Heart left ventricle (tissue), 16 donors: ENCODE results near the gene SLITRK6. TPM values are rescaled to one million over a fixed set of nuclear protein-coding genes. Genes with fewer than 3 reads are reported as not detected.
"Not testable (repeated sequence)": the region's sequence is repeated elsewhere in the genome, so short reads cannot be mapped to it uniquely, and the experiment has no call there.

ENCODE experiments used
- ATAC-seq, 4 donors: fragments of 200-7000 bp; cut with Tn5 transposase; one replicate each; pipeline ENCODE4 v1.9.1; 2020 to 2022; ENCODE audit warnings: moderate library complexity in 4 of 4, mild to moderate bottlenecking in 3 of 4, moderate number of reproducible peaks in 1 of 4
- DNase-seq, 5 donors: peaks; one replicate each; pipeline ENCODE4 v3.0.0-alpha.2; 2020
- H3K27ac ChIP-seq, 12 donors: fragments of 200-600 bp; sonication (generic) in 4 of 12; one replicate each; pipeline versions ENCODE4 v1.5.0 to v1.8.0; 2016 to 2022; ENCODE audit warnings: mild to moderate bottlenecking in 2 of 12
- H3K27me3 ChIP-seq, 9 donors: fragments of 200-600 bp; sonication (generic) in 2 of 9; one replicate each; pipeline versions ENCODE4 v1.5.1 to v1.8.0; 2016 to 2022; ENCODE audit warnings: mild to moderate bottlenecking in 3 of 9
- H3K36me3 ChIP-seq, 9 donors: fragments of 200-600 bp; sonication (generic) in 2 of 9; one replicate each; pipeline versions ENCODE4 v1.5.0 to v1.8.0; 2018 to 2022; ENCODE audit warnings: mild to moderate bottlenecking in 2 of 9
- H3K4me1 ChIP-seq, 12 donors: fragments of 200-600 bp; sonication (generic) in 4 of 12; one replicate each; pipeline versions ENCODE4 v1.5.0 to v1.8.0; 2016 to 2022; ENCODE audit warnings: mild to moderate bottlenecking in 3 of 12
- H3K4me3 ChIP-seq, 12 donors: fragments of 200-600 bp; sonication (generic) in 4 of 12; one replicate each; pipeline versions ENCODE4 v1.5.0 to v1.8.0; 2017 to 2022; ENCODE audit warnings: mild to moderate bottlenecking in 9 of 12, moderate library complexity in 4 of 12
- H3K9me3 ChIP-seq, 12 donors: fragments of 200-600 bp; sonication (generic) in 4 of 12; one replicate each; pipeline versions ENCODE4 v1.5.0 to v1.8.0; 2016 to 2022; ENCODE audit warnings: mild to moderate bottlenecking in 1 of 12
- POLR2A ChIP-seq, 2 donors: fragments of 450-650 bp; IDR thresholded peaks; one replicate each; pipeline ENCODE4 v1.6.1; 2017; ENCODE audit warnings: antibody characterized with exemption in 2 of 2, mild to moderate bottlenecking in 2 of 2, moderate library complexity in 2 of 2
- WGBS, 4 donors: extraction: QIAGEN DNeasy Blood & Tissue Kit in 2 of 4; methylation state at CpG; one replicate each; pipeline versions ENCODE4 v1.1.5 to v1.1.7; 2013 to 2018; 5-methylcytosine and 5-hydroxymethylcytosine counted together
- intact Hi-C, 10 donors: fragments of 100-400 bp; cut with DNase I; formaldehyde crosslinking; loops; one replicate each; pipeline versions ENCODE4 v1.11.1 to v1.14.2; 2022
- polyA plus RNA-seq, 2 donors: library from polyadenylated mRNA; stranded (reverse); fragments of 200-250 nt; gene quantifications; one replicate each; pipeline ENCODE4 v1.2.3, GENCODE V29; 2013
- total RNA-seq, 9 donors: library from RNA; depleted of rRNA in 2 of 9; stranded (reverse); fragments of >200 nt in 2 of 9; fragmentation: NEBNext Ultra II Directional in 3 of 9; extraction: Animal tissue kit (Norgen Biotek cat#: 25700) in 3 of 9; gene quantifications; one replicate each; pipeline versions ENCODE4 v1.1.0 to v1.2.4, GENCODE V29; 2016 to 2023
- TF ChIP-seq, protein P1 (sequence below), 12 donors: fragments of 200-600 bp; sonication (generic) in 4 of 12; IDR thresholded peaks; one replicate each; pipeline versions ENCODE4 v1.5.0 to v1.8.0; 2018 to 2022; ENCODE audit warnings: antibody characterized with exemption in 12 of 12, mild to moderate bottlenecking in 5 of 12
- donor health status: ischemic (EF 13 %, LVEDD 7.1; RV severe dilation, severe dysfunction).
- donor health status: healthy with polysubstance abuse.
- donor health status: DM: no; HTN: yes; CAD: no.
- donor health status: DM: no; HTN: no; CAD: no.
- donor health status: ischemic (EF 25% LVEDD 6.9; RV normal size, moderate dysfunction).
- donor health status: ischemic (EF 25% LVEDD 5.7; RV mildly dilated, moderate dysfunction).
- donor health status: healthy.
- donor health status: DM: yes; HTN: yes; CAD: no.
- donor health status: ischemic (EF 35%, LVEDD 5.7; RV mildly dilated, moderate dysfunction).
- donor health status: nonischemic (EF 11% LVEDD 7.7; RV severe dilation, severe dysfunction).
- donor health status: DM: yes; HTN: yes; CAD: no.
- donor health status: PGD.
- donor health status: ischemic (EF 29% LVEDD 5.4; RV normal size, mild dysfunction).
- donor health status: nonischemic (EF 23%, LVEDD 6.1; RV moderate dilation, normal function).

SLITRK6 gene
- total and polyA plus RNA-seq, 11 donors, result 0.07 to 1.1 (median 0.60) TPM

DNA sequence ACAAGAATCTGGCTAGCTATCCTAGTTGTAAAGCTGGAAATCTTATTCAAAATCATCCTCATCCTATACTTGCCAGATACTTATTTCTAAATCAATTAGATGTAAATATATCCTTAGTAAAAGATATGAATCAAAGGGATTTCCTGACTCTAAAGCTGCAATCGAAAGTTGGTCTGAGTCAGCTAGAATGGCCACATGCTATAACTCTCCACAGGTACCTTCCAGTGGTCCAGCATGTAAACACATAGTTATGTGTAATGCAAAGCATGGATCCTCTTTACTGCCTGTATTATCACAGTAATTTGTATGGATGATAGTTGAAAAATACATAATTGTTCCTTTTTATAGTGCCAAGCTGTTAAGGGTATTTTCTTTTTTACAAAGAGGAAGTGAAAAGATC is 27.4 kb downstream of the SLITRK6 start:
- Histone ChIP-seq H3K4me1 (no peaks in the 10 kb centered on the region), H3K27ac (no peak overlapping the region), H3K9me3 (peaks cover 0 to 8% (median 0%) of the 10 kb centered on the region in 12 donors), H3K4me3 (no peak overlapping the region), H3K36me3 (no peaks in the 10 kb centered on the region), H3K27me3 (no peaks in the 10 kb centered on the region)
- DNase-seq, result no peak
- ATAC-seq, result no peak
- intact Hi-C loops, result no loop called here
- 43 to 60% (median 51%) methylated on average over 1 of the region's 1 CpG for WGBS, 4 donors
- no peak for TF ChIP-seq POLR2A (IDR thresholded peaks at IDR 0.05)
- TF ChIP-seq, protein P1, sequence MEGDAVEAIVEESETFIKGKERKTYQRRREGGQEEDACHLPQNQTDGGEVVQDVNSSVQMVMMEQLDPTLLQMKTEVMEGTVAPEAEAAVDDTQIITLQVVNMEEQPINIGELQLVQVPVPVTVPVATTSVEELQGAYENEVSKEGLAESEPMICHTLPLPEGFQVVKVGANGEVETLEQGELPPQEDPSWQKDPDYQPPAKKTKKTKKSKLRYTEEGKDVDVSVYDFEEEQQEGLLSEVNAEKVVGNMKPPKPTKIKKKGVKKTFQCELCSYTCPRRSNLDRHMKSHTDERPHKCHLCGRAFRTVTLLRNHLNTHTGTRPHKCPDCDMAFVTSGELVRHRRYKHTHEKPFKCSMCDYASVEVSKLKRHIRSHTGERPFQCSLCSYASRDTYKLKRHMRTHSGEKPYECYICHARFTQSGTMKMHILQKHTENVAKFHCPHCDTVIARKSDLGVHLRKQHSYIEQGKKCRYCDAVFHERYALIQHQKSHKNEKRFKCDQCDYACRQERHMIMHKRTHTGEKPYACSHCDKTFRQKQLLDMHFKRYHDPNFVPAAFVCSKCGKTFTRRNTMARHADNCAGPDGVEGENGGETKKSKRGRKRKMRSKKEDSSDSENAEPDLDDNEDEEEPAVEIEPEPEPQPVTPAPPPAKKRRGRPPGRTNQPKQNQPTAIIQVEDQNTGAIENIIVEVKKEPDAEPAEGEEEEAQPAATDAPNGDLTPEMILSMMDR (IDR thresholded peaks at IDR 0.05), result no peak

DNA sequence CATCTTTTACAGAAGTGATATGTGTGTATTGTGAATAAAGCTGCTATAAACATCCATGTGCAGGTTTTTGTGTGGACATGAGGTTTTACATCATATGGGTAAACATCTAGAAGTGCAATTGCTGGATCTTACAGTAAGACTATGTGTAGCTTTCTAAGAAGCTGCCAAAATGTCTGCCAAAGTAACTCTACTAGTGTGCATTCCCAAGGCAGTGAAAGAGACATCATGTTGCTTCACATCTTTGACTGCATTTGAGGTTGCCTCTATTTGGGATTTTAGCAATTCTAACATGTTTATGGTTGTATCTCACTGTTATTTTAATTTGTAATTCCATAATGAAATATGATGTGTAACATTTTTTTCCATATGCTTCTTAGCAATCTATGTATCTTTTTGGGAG is 30.3 kb downstream of the SLITRK6 start:
- Histone ChIP-seq H3K36me3 (no peaks in the 10 kb centered on the region), H3K27me3 (no peaks in the 10 kb centered on the region), H3K27ac (no peak overlapping the region), H3K4me1 (no peaks in the 10 kb centered on the region), H3K4me3 (no peak overlapping the region), H3K9me3 (peaks cover 0 to 2% (median 0%) of the 10 kb centered on the region in 12 donors)
- intact Hi-C loops, result no loop called here
- ATAC-seq (no peak), DNase-seq (no peak)
- TF ChIP-seq POLR2A (IDR thresholded peaks at IDR 0.05), result no peak
- TF ChIP-seq, protein P1 (IDR thresholded peaks at IDR 0.05), result no peak

DNA sequence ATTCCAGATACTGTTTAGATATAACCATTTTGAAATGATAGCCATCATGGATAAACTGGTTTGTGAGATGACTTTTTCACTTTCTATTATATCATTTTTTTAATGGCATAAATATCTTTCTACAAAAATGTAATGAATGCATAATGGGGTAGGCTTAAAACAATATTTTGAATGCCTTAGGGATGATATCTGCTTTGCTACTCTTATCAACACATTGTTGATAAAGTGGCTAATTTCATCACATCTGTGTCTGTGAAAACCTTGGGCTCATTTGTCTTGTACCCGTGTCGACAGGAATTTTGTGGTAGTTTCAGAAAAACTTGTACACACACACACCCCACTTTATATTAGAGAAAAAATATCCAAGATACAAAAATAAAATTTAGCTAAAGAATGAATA is 44.1 kb downstream of the SLITRK6 start:
- DNase-seq (no peak), ATAC-seq (no peak)
- 16 to 56% (median 46%) methylated on average over 2 of the region's 2 CpGs for WGBS, 4 donors
- no peaks in the 10 kb centered on the region for H3K4me1 ChIP-seq
- no peak overlapping the region for H3K4me3 ChIP-seq
- TF ChIP-seq, protein P1 (IDR thresholded peaks at IDR 0.05), result no peak
- TF ChIP-seq POLR2A (IDR thresholded peaks at IDR 0.05), result no peak
- H3K9me3 ChIP-seq, result no peaks in the 10 kb centered on the region
- no peaks in the 10 kb centered on the region for H3K36me3 ChIP-seq
- H3K27me3 ChIP-seq, result no peaks in the 10 kb centered on the region
- no peak overlapping the region for H3K27ac ChIP-seq
- intact Hi-C loops, result no loop called here

DNA sequence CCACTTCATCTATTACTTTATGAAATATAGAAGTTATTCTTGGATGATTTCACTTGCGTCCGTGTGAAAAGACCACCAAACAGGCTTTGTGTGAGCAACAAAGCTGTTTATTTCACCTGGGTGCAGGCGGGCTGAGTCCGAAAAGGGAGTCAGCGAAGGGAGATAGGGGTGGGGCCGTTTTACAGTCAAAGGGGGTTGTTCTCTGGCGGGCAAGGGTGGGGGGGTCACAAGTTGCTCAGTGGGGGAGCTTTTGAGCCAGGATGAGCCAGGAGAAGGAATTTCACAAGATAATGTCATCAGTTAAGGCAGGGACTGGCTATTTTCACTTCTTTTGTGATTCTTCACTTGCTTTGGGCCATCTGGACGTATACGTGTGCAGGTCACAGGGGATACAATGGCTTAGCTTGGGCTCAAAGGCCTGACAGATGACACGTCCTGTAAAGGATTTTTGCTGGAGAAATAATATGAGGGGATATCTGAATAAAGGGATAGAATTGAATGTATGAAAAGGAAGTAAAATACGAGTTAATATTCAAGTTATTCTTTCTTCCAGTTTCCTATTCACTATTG is 55.9 kb downstream of the SLITRK6 start:
- H3K36me3 ChIP-seq, intact Hi-C loops, ATAC-seq, H3K9me3 ChIP-seq, H3K27ac ChIP-seq, H3K4me3 ChIP-seq, H3K27me3 ChIP-seq, DNase-seq, H3K4me1 ChIP-seq: not testable (repeated sequence)
- WGBS, 4 donors, result 49 to 78% (median 69%) methylated on average over 11 of the region's 11 CpGs
